Ishikawa (cell line): Measurements from ENCODE around the gene LDLR.

Experiments used
- CEBPB ChIP-seq: IDR thresholded peaks from 2 replicates; pipeline ENCODE4 v1.6.1; 2012
- CREB1 ChIP-seq: IDR thresholded peaks from 2 replicates; pipeline ENCODE4 v1.6.1; 2012; ENCODE audit warnings: low read depth
- EGR1 ChIP-seq: IDR thresholded peaks from 2 replicates; pipeline ENCODE4 v1.6.1; 2012
- EP300 ChIP-seq: IDR thresholded peaks from 2 replicates; pipeline ENCODE4 v1.6.1; 2012; ENCODE audit warnings: borderline replicate concordance
- FOXM1 ChIP-seq: IDR thresholded peaks from 2 replicates; pipeline ENCODE4 v1.6.1; 2012; ENCODE audit warnings: low read depth, borderline replicate concordance
- NFIC ChIP-seq: IDR thresholded peaks from 2 replicates; pipeline ENCODE4 v1.6.1; 2012
- RAD21 ChIP-seq: IDR thresholded peaks from 2 replicates; pipeline ENCODE4 v1.6.1; 2012; ENCODE audit warnings: low read depth
- TAF1 ChIP-seq: IDR thresholded peaks from 2 replicates; pipeline ENCODE4 v1.6.1; 2012; ENCODE audit warnings: low read depth, mild to moderate bottlenecking
- TCF12 ChIP-seq: IDR thresholded peaks from 2 replicates; pipeline ENCODE4 v1.6.1; 2012; ENCODE audit warnings: low read depth
- TEAD4 ChIP-seq: IDR thresholded peaks from 2 replicates; pipeline ENCODE4 v1.6.1; 2012
- YY1 ChIP-seq: IDR thresholded peaks from 2 replicates; pipeline ENCODE4 v1.6.1; 2012; ENCODE audit warnings: low read depth
- ZBTB7A ChIP-seq: IDR thresholded peaks from 2 replicates; pipeline ENCODE4 v1.6.1; 2012; ENCODE audit warnings: low read depth
- TF ChIP-seq, protein P1 (sequence below): IDR thresholded peaks from 2 replicates; pipeline ENCODE4 v1.6.1; 2012
- TF ChIP-seq, protein P2 (sequence below): IDR thresholded peaks from 2 replicates; pipeline ENCODE4 v1.6.1; 2012; ENCODE audit warnings: low read depth, mild to moderate bottlenecking
- TF ChIP-seq, protein P3 (sequence below): IDR thresholded peaks from 2 replicates; pipeline ENCODE4 v1.6.1; 2012

The LDLR gene

DNA sequence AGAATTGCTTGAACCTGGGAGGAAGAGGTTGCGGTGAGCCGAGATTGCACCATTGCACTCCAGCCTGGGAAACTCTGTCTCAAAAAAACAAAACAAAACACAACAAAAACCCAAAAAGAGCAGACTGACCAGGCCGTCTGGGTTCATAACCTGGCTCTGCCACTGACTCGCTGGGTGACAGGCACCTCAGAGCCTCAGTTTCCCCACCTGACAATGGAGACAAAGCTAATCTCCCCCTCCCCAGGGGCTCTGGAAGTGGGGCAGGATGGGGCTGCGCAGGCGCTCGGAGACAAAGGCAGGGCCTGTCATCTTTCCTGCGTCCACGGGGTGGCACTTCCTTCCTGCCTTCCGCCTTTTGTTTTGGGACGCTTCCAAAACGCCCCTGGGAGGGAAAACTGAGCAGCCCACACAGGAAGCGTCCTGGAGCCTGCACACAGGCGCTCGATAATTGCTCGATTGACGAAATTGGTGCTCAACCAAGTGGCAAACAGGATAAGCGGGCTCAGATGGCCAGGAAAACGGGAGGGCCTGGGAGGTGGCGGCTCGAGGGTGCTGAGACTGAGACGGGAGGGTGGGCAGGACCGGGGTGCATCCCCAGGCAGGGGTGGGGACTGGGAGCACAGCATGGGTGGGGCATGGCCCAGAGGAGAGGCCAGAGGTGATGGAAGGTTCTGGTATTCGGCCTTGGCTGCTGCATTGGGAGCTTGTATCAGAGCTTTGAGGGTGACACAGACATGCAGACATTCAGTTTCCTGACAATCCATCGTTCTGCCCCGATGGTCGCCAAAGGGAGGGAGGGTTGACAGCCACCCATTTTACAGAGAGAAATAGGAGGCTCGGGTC, 48.5 kb downstream of the LDLR start:
- TF ChIP-seq TCF12, result peak; percentile 91
- TF ChIP-seq YY1, result no peak
- TF ChIP-seq EGR1, result 0 out of 2 replicates have a peak, but pooled peaks have one; percentile 13
- TF ChIP-seq CEBPB, result peak; percentile 65; the same call in 1 of the 2 replicates
- TF ChIP-seq, protein P1, sequence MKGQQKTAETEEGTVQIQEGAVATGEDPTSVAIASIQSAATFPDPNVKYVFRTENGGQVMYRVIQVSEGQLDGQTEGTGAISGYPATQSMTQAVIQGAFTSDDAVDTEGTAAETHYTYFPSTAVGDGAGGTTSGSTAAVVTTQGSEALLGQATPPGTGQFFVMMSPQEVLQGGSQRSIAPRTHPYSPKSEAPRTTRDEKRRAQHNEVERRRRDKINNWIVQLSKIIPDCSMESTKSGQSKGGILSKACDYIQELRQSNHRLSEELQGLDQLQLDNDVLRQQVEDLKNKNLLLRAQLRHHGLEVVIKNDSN, result 0 out of 2 replicates have a peak, but pooled peaks have one; percentile 13
- TF ChIP-seq RAD21, result peak; percentile 91
- TF ChIP-seq TEAD4, result peak; percentile 53
- peak; percentile 98 for TF ChIP-seq NFIC
- TF ChIP-seq, protein P2, sequence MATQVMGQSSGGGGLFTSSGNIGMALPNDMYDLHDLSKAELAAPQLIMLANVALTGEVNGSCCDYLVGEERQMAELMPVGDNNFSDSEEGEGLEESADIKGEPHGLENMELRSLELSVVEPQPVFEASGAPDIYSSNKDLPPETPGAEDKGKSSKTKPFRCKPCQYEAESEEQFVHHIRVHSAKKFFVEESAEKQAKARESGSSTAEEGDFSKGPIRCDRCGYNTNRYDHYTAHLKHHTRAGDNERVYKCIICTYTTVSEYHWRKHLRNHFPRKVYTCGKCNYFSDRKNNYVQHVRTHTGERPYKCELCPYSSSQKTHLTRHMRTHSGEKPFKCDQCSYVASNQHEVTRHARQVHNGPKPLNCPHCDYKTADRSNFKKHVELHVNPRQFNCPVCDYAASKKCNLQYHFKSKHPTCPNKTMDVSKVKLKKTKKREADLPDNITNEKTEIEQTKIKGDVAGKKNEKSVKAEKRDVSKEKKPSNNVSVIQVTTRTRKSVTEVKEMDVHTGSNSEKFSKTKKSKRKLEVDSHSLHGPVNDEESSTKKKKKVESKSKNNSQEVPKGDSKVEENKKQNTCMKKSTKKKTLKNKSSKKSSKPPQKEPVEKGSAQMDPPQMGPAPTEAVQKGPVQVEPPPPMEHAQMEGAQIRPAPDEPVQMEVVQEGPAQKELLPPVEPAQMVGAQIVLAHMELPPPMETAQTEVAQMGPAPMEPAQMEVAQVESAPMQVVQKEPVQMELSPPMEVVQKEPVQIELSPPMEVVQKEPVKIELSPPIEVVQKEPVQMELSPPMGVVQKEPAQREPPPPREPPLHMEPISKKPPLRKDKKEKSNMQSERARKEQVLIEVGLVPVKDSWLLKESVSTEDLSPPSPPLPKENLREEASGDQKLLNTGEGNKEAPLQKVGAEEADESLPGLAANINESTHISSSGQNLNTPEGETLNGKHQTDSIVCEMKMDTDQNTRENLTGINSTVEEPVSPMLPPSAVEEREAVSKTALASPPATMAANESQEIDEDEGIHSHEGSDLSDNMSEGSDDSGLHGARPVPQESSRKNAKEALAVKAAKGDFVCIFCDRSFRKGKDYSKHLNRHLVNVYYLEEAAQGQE, result no peak
- peak; percentile 83 for TF ChIP-seq EP300
- peak; percentile 57 for TF ChIP-seq ZBTB7A
- peak; percentile 56; the same call in 1 of the 2 replicates for TF ChIP-seq FOXM1
- TF ChIP-seq, protein P3, sequence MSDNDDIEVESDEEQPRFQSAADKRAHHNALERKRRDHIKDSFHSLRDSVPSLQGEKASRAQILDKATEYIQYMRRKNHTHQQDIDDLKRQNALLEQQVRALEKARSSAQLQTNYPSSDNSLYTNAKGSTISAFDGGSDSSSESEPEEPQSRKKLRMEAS, result peak; percentile 69
- no peak for TF ChIP-seq TAF1
- TF ChIP-seq CREB1, result no peak

DNA sequence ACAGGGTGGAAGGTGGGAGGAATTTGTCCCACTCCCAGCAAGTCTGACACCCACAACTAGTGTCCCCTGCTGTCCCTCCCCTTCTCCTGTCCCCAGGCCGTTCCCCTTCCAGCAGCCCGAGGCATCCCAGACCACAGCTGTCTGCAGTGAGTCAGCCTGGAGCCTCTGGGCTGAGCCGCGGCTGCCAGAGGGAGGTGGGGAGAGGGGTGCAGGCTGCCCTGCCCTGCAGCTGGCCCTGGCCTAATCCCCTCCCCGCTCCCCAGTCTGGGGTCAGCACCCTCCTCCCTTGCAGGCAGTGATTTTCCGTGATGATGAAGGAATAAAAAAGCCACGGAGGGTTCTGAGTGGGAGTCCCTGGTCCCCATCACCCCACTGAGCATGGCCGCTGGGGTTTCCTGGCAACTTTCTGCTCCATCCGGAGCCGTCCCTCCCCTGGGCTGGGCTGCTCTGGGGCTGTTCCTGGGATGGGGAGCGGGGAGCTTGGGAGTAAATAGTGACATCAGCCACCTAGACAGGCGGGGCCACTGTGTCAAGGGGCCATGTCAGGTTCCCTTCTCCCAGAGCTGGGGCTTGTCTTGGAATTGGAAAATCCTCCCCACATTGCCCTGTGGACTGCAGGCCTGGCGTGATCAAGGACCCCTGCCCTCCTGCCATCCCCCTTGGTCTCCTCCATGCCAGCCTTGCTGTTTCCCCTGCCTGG, 49.5 kb downstream of the LDLR start:
- no peak for TF ChIP-seq CREB1
- TF ChIP-seq ZBTB7A, result peak; percentile 45; the same call in 1 of the 2 replicates
- TF ChIP-seq, protein P1, result no peak
- peak; percentile 66 for TF ChIP-seq TCF12
- peak; percentile 25; the same call in 1 of the 2 replicates for TF ChIP-seq NFIC
- peak; percentile 24; the same call in 1 of the 2 replicates for TF ChIP-seq TEAD4
- TF ChIP-seq EGR1, result no peak
- no peak; the same call in 1 of the 2 replicates for TF ChIP-seq YY1
- TF ChIP-seq TAF1, result no peak
- no peak; the same call in 1 of the 2 replicates for TF ChIP-seq RAD21
- peak; percentile 5; the same call in 1 of the 2 replicates for TF ChIP-seq EP300
- TF ChIP-seq, protein P3, result no peak
- TF ChIP-seq, protein P2, result no peak
- 0 out of 2 replicates have a peak, but pooled peaks have one; percentile 4 for TF ChIP-seq FOXM1
- TF ChIP-seq CEBPB, result no peak

DNA sequence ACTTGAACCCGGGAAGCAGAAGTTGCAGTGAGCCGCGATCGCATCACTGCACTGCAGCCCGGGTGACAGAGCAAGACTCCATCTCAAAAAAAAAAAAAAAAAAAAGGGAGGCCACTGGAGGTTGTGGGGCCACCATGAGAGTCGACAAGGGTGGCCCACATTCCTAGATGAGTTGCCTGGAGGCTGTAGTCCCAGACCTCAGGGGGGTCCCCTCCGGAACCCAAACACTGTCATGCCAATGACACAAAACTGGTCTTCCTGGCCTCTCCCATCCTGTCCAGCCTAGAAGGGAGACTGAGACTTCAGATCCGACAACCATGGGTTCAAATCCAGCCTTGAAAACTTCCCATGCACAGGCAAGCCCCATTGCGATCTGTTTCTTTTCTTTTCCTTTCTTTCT, 51.6 kb downstream of the LDLR start:
- no peak for TF ChIP-seq TEAD4
- no peak for TF ChIP-seq TAF1
- no peak for TF ChIP-seq CEBPB
- no peak for TF ChIP-seq EP300
- TF ChIP-seq EGR1, result no peak
- TF ChIP-seq, protein P2, result no peak
- TF ChIP-seq, protein P3, result no peak
- no peak for TF ChIP-seq ZBTB7A
